OCI-LY1 (cell line): ENCODE data around the gene ANTXR1.

Experiments used
- H2AFZ ChIP-seq: fragments of 200-600 bp; sonication (generic), shearing (Covaris generic); 2 replicates; pipeline ENCODE4 v1.6.0; 2014; ENCODE audit warnings: antibody characterized with exemption, mild to moderate bottlenecking, low read length
- H3F3A ChIP-seq: fragments of 200-600 bp; sonication (generic), shearing (Covaris generic); 2 replicates; pipeline ENCODE4 v1.6.0; 2014; ENCODE audit warnings: mild to moderate bottlenecking, antibody characterized with exemption, low read length, moderate library complexity; ENCODE audit not compliant: insufficient read depth
- H3K27ac ChIP-seq: fragments of 200-600 bp; sonication (generic); 2 replicates; pipeline ENCODE4 v1.5.1; 2014; ENCODE audit warnings: low read length, mixed run types, mild to moderate bottlenecking, low read depth; ENCODE audit not compliant: poor library complexity, severe bottlenecking
- H3K27me3 ChIP-seq: fragments of 200-600 bp; sonication (generic); 2 replicates; pipeline ENCODE4 v1.6.0; 2014; ENCODE audit warnings: antibody characterized with exemption, mild to moderate bottlenecking, low read length, moderate library complexity; ENCODE audit not compliant: insufficient read depth
- H3K36me3 ChIP-seq: fragments of 200-600 bp; sonication (generic); 2 replicates; pipeline ENCODE4 v1.6.1; 2014; ENCODE audit warnings: mild to moderate bottlenecking, antibody characterized with exemption, low read length, moderate library complexity, mixed read lengths; ENCODE audit not compliant: insufficient read depth
- H3K4me1 ChIP-seq: fragments of 200-600 bp; sonication (generic); 2 replicates; pipeline ENCODE4 v1.5.1; 2014; ENCODE audit warnings: mild to moderate bottlenecking, low read length, moderate library complexity; ENCODE audit not compliant: insufficient read depth, severe bottlenecking
- H3K4me2 ChIP-seq: fragments of 200-600 bp; sonication (generic), shearing (Covaris generic); 2 replicates; pipeline ENCODE4 v1.6.1; 2014; ENCODE audit warnings: low read length
- H3K4me3 ChIP-seq: fragments of 200-600 bp; sonication (generic); 2 replicates; pipeline ENCODE4 v1.5.1; 2014; ENCODE audit warnings: low read length, low read depth, mild to moderate bottlenecking, mixed read lengths; ENCODE audit not compliant: poor library complexity, severe bottlenecking
- H3K79me2 ChIP-seq: fragments of 200-600 bp; shearing (Covaris generic); 2 replicates; pipeline ENCODE4 v1.6.1; 2016; ENCODE audit warnings: mixed run types, low read length, mixed read lengths; ENCODE audit not compliant: insufficient read depth
- H3K9ac ChIP-seq: fragments of 200-600 bp; sonication (generic), shearing (Covaris generic); 2 replicates; pipeline ENCODE4 v1.6.1; 2014; ENCODE audit warnings: mild to moderate bottlenecking, low read length, mixed read lengths
- H3K9me2 ChIP-seq: fragments of 200-600 bp; sonication (generic), shearing (Covaris generic); 2 replicates; pipeline ENCODE4 v1.6.1; 2014; ENCODE audit warnings: low read depth, mild to moderate bottlenecking, low read length, mixed read lengths
- H3K9me3 ChIP-seq: fragments of 200-600 bp; shearing (Covaris generic); 2 replicates; pipeline ENCODE4 v1.6.1; 2014; ENCODE audit warnings: low read length, mixed read lengths
- H4K20me1 ChIP-seq: fragments of 200-600 bp; sonication (generic), shearing (Covaris generic); 2 replicates; pipeline ENCODE4 v1.6.0; 2016; ENCODE audit warnings: mild to moderate bottlenecking, low read length; ENCODE audit not compliant: insufficient read depth
- EZH2 ChIP-seq: fragments of 200-600 bp; sonication (generic), shearing (Covaris generic); IDR thresholded peaks from 2 replicates; pipeline ENCODE4 v1.8.0; 2017; ENCODE audit warnings: borderline replicate concordance, mixed run types, mild to moderate bottlenecking, antibody characterized with exemption, low read length, moderate library complexity, mixed read lengths
- TF ChIP-seq, protein P1 (sequence below): fragments of 200-600 bp; sonication (generic), shearing (Covaris generic); IDR thresholded peaks from 2 replicates; pipeline ENCODE4 v1.5.1; 2017; ENCODE audit warnings: mild to moderate bottlenecking, antibody characterized with exemption, low read length, moderate library complexity, mixed read lengths

ANTXR1 gene

DNA sequence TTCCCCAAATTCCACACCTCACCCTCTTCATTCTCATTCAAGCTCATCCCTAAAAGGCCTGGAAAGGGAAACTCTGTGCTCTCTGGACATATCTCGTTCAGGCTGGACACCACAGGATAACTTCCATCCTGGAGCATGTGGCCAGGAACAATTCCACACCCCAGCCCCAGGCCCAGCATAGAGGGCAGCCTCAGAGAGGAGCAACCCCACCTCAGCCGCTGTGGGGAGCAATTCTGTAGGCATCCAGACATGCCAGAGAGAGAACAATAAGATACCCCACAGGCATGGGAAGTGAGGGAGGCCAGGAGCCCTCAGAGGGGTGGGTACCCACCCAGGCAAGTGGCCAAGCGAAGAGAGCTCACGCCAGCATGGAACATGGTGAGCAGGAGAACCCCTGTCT lies 230.7 kb downstream of the ANTXR1 start:
- no peaks in the 10 kb centered on the region for H3K9me2 ChIP-seq
- no peaks in the 10 kb centered on the region for H3K79me2 ChIP-seq
- no peaks in the 10 kb centered on the region for H4K20me1 ChIP-seq
- H3K4me1 ChIP-seq, result no peaks in the 10 kb centered on the region
- H3K4me2 ChIP-seq, result no peak overlapping the region
- peaks cover 3% of the 10 kb centered on the region; the same call in 1 of the 2 replicates for H3K27me3 ChIP-seq
- no peaks in the 10 kb centered on the region for H3K9me3 ChIP-seq
- no peak overlapping the region for H3K4me3 ChIP-seq
- H3K9ac ChIP-seq, result no peak overlapping the region
- H3K36me3 ChIP-seq, result no peaks in the 10 kb centered on the region
- H2AFZ ChIP-seq, result no peak overlapping the region
- no peak overlapping the region for H3K27ac ChIP-seq
- no peaks in the 10 kb centered on the region for H3F3A ChIP-seq
- no peak for TF ChIP-seq EZH2
- TF ChIP-seq, protein P1, sequence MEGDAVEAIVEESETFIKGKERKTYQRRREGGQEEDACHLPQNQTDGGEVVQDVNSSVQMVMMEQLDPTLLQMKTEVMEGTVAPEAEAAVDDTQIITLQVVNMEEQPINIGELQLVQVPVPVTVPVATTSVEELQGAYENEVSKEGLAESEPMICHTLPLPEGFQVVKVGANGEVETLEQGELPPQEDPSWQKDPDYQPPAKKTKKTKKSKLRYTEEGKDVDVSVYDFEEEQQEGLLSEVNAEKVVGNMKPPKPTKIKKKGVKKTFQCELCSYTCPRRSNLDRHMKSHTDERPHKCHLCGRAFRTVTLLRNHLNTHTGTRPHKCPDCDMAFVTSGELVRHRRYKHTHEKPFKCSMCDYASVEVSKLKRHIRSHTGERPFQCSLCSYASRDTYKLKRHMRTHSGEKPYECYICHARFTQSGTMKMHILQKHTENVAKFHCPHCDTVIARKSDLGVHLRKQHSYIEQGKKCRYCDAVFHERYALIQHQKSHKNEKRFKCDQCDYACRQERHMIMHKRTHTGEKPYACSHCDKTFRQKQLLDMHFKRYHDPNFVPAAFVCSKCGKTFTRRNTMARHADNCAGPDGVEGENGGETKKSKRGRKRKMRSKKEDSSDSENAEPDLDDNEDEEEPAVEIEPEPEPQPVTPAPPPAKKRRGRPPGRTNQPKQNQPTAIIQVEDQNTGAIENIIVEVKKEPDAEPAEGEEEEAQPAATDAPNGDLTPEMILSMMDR, result no peak

DNA sequence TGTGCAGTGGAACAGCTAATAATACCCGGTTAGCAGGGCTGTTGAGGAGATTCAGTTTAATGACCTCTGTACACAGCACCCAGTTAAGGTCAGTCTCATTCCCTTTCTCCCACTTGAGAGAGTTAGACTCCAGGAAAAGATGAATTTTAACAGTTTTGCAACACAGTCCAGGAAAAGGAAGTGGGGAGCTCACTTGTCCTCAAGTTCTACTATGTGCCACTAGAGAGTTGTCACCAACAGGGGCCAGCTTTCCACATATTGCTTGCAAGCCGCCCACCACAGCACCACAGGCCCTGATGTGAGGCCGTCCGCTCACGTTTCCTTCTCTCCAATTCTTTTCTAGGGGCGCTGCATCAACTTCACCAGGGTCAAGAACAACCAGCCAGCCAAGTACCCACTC lies 231.9 kb downstream of the ANTXR1 start:
- Histone ChIP-seq H3F3A (no peaks in the 10 kb centered on the region), H3K79me2 (no peaks in the 10 kb centered on the region), H3K9ac (no peak overlapping the region), H3K27me3 (peaks cover 3% of the 10 kb centered on the region; the same call in 1 of the 2 replicates), H4K20me1 (no peaks in the 10 kb centered on the region), H3K9me2 (no peaks in the 10 kb centered on the region), H3K27ac (no peak overlapping the region), H3K4me1 (no peaks in the 10 kb centered on the region), H3K4me3 (no peak overlapping the region), H3K9me3 (no peaks in the 10 kb centered on the region), H3K4me2 (no peak overlapping the region), H2AFZ (no peak overlapping the region), H3K36me3 (no peaks in the 10 kb centered on the region)
- TF ChIP-seq, protein P1, result no peak
- no peak for TF ChIP-seq EZH2

DNA sequence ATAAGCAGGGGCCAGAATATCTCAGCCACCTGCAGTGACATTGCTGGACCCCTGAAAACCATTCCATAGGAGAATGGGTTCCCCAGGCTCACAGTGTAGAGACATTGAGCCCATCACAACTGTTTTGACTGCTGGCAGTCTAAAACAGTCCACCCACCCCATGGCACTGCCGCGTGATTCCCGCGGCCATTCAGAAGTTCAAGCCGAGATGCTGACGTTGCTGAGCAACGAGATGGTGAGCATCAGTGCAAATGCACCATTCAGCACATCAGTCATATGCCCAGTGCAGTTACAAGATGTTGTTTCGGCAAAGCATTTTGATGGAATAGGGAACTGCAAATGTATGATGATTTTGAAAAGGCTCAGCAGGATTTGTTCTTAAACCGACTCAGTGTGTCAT lies 234.6 kb downstream of the ANTXR1 start:
- Histone ChIP-seq H3K27ac (no peak overlapping the region), H2AFZ (no peak overlapping the region), H3K9me2 (no peaks in the 10 kb centered on the region), H3K9me3 (no peaks in the 10 kb centered on the region), H3K27me3 (peaks cover 3% of the 10 kb centered on the region; the same call in 1 of the 2 replicates), H3F3A (no peaks in the 10 kb centered on the region), H3K4me3 (no peak overlapping the region), H3K4me1 (no peaks in the 10 kb centered on the region), H3K9ac (no peak overlapping the region), H3K4me2 (no peak overlapping the region), H4K20me1 (no peaks in the 10 kb centered on the region), H3K79me2 (no peaks in the 10 kb centered on the region), H3K36me3 (no peaks in the 10 kb centered on the region)
- TF ChIP-seq, protein P1, result no peak
- no peak for TF ChIP-seq EZH2
